Activated effector memory CD4-positive, alpha-beta T cell treated with Interleukin-2 at 50 U/mL for 16 hours (primary cell): Measurements from ENCODE around the gene ATG4C.
"Not testable (repeated sequence)": the region's sequence is repeated elsewhere in the genome, so short reads cannot be mapped to it uniquely, and the experiment has no call there.

Source experiments
- DNase-seq: peaks from one replicate; pipeline ENCODE4 v3.0.0-alpha.2; 2020

ATG4C gene

GRCh38 chr1:62783736-62784508 is at the start of gene ATG4C:
ATG4C (plus strand) TSS chr1:62784132; CDS start chr1:62803787, 19,655 bp downstream.
- peak; percentile 86 for DNase-seq

GRCh38 chr1:62735491-62736171 is 48.3 kb upstream of the ATG4C start:
- no peak for DNase-seq

- DNase-seq = not testable (repeated sequence)
Observed at GRCh38 chr1:62740701-62741100, 43.2 kb upstream of the ATG4C start.

GRCh38 chr1:62744611-62745577 is 39.0 kb upstream of the ATG4C start:
- DNase-seq = no peak

- DNase-seq = no peak
Observed at GRCh38 chr1:62746086-62746808, 37.7 kb upstream of the ATG4C start.

- no peak for DNase-seq
Observed at GRCh38 chr1:62746809-62747138, 37.2 kb upstream of the ATG4C start.

- DNase-seq = no peak
Observed at GRCh38 chr1:62753031-62753965, 30.6 kb upstream of the ATG4C start.

GRCh38 chr1:62754938-62755337 is 29.0 kb upstream of the ATG4C start:
- DNase-seq = not testable (repeated sequence)

- not testable (repeated sequence) for DNase-seq
Observed at GRCh38 chr1:62756255-62756884, 27.6 kb upstream of the ATG4C start.

GRCh38 chr1:62759232-62759875 is 24.6 kb upstream of the ATG4C start:
- DNase-seq = not testable (repeated sequence)

GRCh38 chr1:62760021-62760782 is 23.7 kb upstream of the ATG4C start:
- not testable (repeated sequence) for DNase-seq

GRCh38 chr1:62761223-62761870 is 22.6 kb upstream of the ATG4C start:
- not testable (repeated sequence) for DNase-seq

GRCh38 chr1:62762027-62762426 is 21.9 kb upstream of the ATG4C start:
- not testable (repeated sequence) for DNase-seq

- DNase-seq = no peak
Observed at GRCh38 chr1:62765981-62766380, 18.0 kb upstream of the ATG4C start.

- not testable (repeated sequence) for DNase-seq
Observed at GRCh38 chr1:62768551-62768950, 15.4 kb upstream of the ATG4C start.

- DNase-seq = no peak
Observed at GRCh38 chr1:62772607-62773295, 11.2 kb upstream of the ATG4C start.

GRCh38 chr1:62774006-62774405 is 9.9 kb upstream of the ATG4C start:
- no peak for DNase-seq

GRCh38 chr1:62774971-62775595 is 8.8 kb upstream of the ATG4C start:
- DNase-seq = no peak
